ENCODE data around the gene UNC5B.

UNC5B gene

DNA sequence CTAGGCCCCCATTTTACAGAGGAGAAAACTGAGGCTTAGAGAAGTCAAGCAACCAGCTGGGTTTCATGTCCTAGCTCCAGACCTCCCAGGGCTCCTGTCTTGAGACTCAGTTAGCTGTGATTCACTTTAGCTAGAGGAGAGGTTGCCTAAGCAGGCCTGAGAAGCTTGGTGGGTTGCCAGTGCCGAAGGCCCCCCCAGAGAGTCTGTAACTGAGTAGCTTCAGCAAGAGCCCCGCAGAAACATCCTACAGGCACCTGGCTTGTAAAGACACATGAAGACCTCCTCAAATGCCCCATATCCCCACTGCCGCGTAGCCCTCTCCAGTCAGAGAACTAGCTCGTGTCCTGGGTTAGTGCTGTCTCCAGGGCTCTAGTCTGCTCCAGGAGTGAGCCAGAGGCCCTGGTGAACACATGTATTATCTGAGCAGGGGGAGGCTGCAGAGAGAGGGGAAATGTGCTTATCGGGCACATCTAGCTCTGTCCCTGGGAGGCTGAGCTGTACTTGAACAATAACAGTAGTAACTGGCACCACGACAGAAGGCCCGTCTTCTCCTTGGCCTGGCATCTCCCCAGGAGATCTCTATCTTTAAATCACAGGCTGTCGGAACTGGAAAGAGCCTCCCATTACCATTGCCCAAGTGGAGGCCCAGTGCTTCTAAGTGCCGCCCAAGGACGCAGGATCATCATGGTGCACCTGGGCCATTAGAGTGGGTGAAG is 28.9 kb downstream of the UNC5B start:
- TF ChIP-seq, protein P1, sequence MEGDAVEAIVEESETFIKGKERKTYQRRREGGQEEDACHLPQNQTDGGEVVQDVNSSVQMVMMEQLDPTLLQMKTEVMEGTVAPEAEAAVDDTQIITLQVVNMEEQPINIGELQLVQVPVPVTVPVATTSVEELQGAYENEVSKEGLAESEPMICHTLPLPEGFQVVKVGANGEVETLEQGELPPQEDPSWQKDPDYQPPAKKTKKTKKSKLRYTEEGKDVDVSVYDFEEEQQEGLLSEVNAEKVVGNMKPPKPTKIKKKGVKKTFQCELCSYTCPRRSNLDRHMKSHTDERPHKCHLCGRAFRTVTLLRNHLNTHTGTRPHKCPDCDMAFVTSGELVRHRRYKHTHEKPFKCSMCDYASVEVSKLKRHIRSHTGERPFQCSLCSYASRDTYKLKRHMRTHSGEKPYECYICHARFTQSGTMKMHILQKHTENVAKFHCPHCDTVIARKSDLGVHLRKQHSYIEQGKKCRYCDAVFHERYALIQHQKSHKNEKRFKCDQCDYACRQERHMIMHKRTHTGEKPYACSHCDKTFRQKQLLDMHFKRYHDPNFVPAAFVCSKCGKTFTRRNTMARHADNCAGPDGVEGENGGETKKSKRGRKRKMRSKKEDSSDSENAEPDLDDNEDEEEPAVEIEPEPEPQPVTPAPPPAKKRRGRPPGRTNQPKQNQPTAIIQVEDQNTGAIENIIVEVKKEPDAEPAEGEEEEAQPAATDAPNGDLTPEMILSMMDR (IDR thresholded peaks at IDR 0.05; ENCODE audit: insufficient read depth, low read length, poor library complexity, severe bottlenecking): no peak
- Histone ChIP-seq H3K27me3 (replicated peaks; ENCODE audit: control insufficient read depth, insufficient read depth, low read length) (no peaks in the 10 kb centered on the region; the same call in 1 of the 2 replicates), H3K4me3 (replicated peaks; ENCODE audit: low read depth, low read length) (no peak overlapping the region), H3K36me3 (ENCODE audit: control insufficient read depth, insufficient read depth, low read length) (no peaks in the 10 kb centered on the region)
- DNase-seq (ENCODE audit: extremely low read depth, insufficient read length): no peak

DNA sequence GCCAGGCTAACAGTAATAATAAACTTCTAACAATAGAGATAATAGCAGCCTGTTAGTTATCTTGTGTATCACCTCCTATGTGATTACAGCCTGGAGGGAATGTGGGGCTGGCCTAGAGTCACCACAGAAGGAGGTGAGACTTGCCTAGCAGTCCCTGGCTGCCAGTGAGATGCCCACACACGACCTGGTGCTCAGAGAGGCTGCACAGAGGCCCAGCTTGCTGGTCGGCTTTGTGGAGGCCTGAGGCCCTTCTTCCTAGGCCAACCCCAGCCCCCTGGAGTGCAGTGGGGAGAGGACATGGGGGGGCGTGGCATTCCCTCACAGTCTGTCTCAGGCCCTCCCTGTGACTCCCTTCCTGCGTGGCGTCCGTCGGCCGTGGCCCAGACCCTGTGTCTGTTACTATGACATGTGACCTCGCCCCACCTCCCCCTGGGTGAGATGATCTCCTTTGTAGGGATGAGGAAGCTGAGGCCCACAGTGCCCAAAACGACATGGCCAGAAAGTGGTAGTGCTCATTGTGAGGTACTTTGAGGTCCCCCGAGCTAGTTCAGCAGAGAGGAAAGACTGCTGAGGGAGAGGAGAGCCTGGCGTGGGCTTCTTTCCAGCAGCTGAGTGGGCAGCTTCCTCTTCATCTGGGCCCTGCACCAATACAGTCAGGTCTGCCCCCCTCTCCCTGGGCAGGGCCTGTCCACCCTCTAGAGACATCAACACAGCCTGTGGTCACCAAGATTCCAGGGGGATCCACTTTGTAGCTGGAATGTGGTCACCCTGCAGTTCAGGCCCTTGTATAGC is 29.7 kb downstream of the UNC5B start:
- TF ChIP-seq, protein P1 (IDR thresholded peaks at IDR 0.05; ENCODE audit: insufficient read depth, low read length, poor library complexity, severe bottlenecking): no peak
- H3K27me3 ChIP-seq (replicated peaks; ENCODE audit: control insufficient read depth, insufficient read depth, low read length): no peaks in the 10 kb centered on the region; the same call in 1 of the 2 replicates
- H3K4me3 ChIP-seq (replicated peaks; ENCODE audit: low read depth, low read length): no peak overlapping the region
- H3K36me3 ChIP-seq (ENCODE audit: control insufficient read depth, insufficient read depth, low read length): no peaks in the 10 kb centered on the region
- no peak for DNase-seq (ENCODE audit: extremely low read depth, insufficient read length)

DNA sequence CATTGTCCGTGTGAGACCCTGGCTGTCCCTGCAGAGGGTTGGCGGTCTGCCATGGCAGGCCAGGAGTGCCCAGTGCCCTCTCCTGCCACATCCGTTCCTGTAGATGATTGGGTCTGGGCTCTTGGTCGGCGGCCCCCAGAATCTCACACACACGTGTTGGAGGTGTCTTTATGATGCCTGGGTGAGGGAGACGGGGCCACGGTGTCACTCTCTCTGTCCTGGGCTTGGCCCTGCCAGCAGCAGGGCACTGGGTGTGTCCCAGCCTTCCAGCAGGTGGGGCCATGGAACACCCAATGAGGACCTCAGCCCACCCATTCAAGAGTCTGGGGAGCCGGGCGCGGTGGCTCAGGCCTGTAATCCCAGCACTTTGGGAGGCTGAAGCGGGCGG is 30.2 kb downstream of the UNC5B start:
- TF ChIP-seq, protein P1 (IDR thresholded peaks at IDR 0.05; ENCODE audit: insufficient read depth, low read length, poor library complexity, severe bottlenecking): no peak
- DNase-seq (ENCODE audit: extremely low read depth, insufficient read length): no peak
- Histone ChIP-seq H3K4me3 (replicated peaks; ENCODE audit: low read depth, low read length) (no peak overlapping the region), H3K27me3 (replicated peaks; ENCODE audit: control insufficient read depth, insufficient read depth, low read length) (no peaks in the 10 kb centered on the region), H3K36me3 (ENCODE audit: control insufficient read depth, insufficient read depth, low read length) (no peaks in the 10 kb centered on the region)

DNA sequence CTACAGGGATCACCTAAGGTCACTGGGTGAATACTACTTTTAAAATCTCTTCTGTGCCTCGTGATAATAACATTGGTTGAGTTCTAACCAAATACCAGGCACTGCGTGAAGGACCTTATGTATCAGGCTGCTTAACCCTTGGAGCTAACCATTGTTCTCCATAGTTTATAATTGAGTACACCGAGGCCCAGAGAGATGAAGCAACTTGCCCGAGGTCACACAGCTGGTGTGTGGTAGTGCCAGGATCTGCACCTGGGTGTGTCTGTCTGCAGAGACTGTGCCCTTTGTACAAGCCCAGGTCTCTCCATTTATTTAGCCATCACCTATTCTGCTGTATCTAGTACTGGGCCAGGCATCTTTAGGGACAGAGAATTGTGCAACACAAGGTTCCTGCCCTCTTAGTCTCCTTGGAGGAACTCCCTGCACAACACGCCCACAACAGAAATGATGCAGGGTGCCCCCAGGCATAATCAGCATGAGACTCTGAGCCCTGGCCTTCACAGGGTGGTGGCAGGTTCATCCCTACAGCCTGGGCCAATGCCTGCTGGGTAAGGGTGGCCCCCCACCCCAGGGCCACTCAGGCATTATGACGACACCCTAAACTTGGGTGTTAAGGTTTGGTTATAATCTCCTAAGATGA is 31.5 kb downstream of the UNC5B start:
- H3K4me3 ChIP-seq (replicated peaks; ENCODE audit: low read depth, low read length): no peak overlapping the region
- no peaks in the 10 kb centered on the region for H3K27me3 ChIP-seq (replicated peaks; ENCODE audit: control insufficient read depth, insufficient read depth, low read length)
- no peaks in the 10 kb centered on the region for H3K36me3 ChIP-seq (ENCODE audit: control insufficient read depth, insufficient read depth, low read length)
- TF ChIP-seq, protein P1 (IDR thresholded peaks at IDR 0.05; ENCODE audit: insufficient read depth, low read length, poor library complexity, severe bottlenecking): no peak
- no peak for DNase-seq (ENCODE audit: extremely low read depth, insufficient read length)

DNA sequence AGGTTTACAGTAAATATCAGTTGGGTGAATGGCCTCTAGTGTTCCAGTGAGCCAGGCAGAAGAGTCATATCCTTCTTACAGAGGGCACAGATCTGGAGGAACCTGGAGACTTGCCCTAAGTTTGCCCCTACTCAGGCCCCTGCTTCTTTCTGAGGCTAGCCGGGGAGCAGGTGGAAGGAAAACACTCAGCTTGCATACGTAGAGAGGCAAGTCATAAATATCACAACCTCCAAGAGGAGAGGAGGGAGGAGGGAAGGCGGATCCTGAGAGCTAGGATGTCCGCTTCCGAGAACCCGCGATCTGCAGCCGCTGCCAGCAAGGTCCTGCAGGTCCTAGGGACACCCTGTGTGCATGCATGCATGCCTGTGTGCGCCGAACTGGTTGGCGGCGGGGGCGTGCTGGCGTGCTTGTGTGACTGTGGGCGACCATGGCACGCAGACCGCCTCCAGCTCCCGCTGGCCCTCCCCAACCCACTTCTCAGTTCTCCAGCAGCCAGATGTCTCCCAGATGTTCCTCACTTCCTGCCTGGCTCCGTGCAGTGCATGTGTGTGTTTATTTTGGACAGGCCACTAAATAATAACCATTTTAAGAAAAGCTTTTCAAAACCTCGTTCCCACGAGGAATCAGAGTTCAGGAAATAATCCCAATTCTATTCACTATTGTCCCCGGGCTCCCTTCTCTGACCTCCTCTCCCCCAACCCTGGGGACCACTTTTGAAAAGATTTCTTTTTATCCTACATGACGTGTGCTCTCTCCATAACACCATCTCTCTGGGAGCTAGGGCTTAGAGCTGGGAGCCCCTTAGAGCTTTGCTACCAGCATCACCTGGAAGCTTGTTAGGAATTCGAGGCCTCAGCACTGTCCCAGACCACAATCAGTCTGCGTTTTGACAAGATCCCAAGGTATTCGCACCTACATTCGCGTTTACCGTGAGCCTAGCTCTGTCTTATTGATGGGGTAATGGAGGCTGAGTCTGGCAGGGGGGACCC is 32.4 kb downstream of the UNC5B start:
- no peak for DNase-seq (ENCODE audit: extremely low read depth, insufficient read length)
- Histone ChIP-seq H3K27me3 (replicated peaks; ENCODE audit: control insufficient read depth, insufficient read depth, low read length) (no peaks in the 10 kb centered on the region), H3K4me3 (replicated peaks; ENCODE audit: low read depth, low read length) (no peak overlapping the region), H3K36me3 (ENCODE audit: control insufficient read depth, insufficient read depth, low read length) (no peaks in the 10 kb centered on the region)
- TF ChIP-seq, protein P1 (IDR thresholded peaks at IDR 0.05; ENCODE audit: insufficient read depth, low read length, poor library complexity, severe bottlenecking): no peak

Data from GM06990 (cell line).